ENCODE measurements around the gene NOP14.
A peak's percentile ranks its signal among the peaks of the same experiment; 100 is the strongest.

Gene NOP14

GRCh38 chr4:2935762-2936743 lies 27.2 kb downstream of the NOP14 start:
- Histone ChIP-seq H3K36me3 (ENCODE audit: control insufficient read depth, insufficient read depth, low read length) (peaks cover 31% of the 10 kb centered on the region), H3K9me3 (ENCODE audit: control insufficient read depth, insufficient read depth, low read length) (no peaks in the 10 kb centered on the region), H3K4me3 (ENCODE audit: low read length) (peak overlapping the region; percentile 91; the same call in 1 of the 2 replicates), H3K27me3 (ENCODE audit: control insufficient read depth, insufficient read depth, low read length) (no peaks in the 10 kb centered on the region), H3K4me1 (ENCODE audit: control insufficient read depth, insufficient read depth, low read length) (no peaks in the 10 kb centered on the region; the same call in 1 of the 2 replicates), H3K27ac (ENCODE audit: low read length) (no peak overlapping the region)
- WGBS (ENCODE audit: insufficient coverage, insufficient read length): no CpG with 5 or more reads among the region's 20 CpGs
- no peak for DNase-seq (ENCODE audit: low read depth, low spot score)

GRCh38 chr4:2934813-2935761 lies 28.1 kb downstream of the NOP14 start:
- Histone ChIP-seq H3K27me3 (ENCODE audit: control insufficient read depth, insufficient read depth, low read length) (no peaks in the 10 kb centered on the region), H3K27ac (ENCODE audit: low read length) (no peak overlapping the region), H3K36me3 (ENCODE audit: control insufficient read depth, insufficient read depth, low read length) (peaks cover 24% of the 10 kb centered on the region), H3K4me1 (ENCODE audit: control insufficient read depth, insufficient read depth, low read length) (no peaks in the 10 kb centered on the region; the same call in 1 of the 2 replicates), H3K4me3 (ENCODE audit: low read length) (peak overlapping the region; percentile 91), H3K9me3 (ENCODE audit: control insufficient read depth, insufficient read depth, low read length) (no peaks in the 10 kb centered on the region)
- WGBS (ENCODE audit: insufficient coverage, insufficient read length): no CpG with 5 or more reads among the region's 70 CpGs
- DNase-seq (ENCODE audit: low read depth, low spot score): peak; percentile 68

- no peaks in the 10 kb centered on the region for H3K27me3 ChIP-seq (ENCODE audit: control insufficient read depth, insufficient read depth, low read length)
- no peak for DNase-seq (ENCODE audit: low read depth, low spot score)
- WGBS (ENCODE audit: insufficient coverage, insufficient read length): no CpG with 5 or more reads among the region's 93 CpGs
- no peak overlapping the region for H3K27ac ChIP-seq (ENCODE audit: low read length)
- H3K4me1 ChIP-seq (ENCODE audit: control insufficient read depth, insufficient read depth, low read length): no peaks in the 10 kb centered on the region; the same call in 1 of the 2 replicates
- peak overlapping the region; percentile 91; the same call in 1 of the 2 replicates for H3K4me3 ChIP-seq (ENCODE audit: low read length)
- peaks cover 21% of the 10 kb centered on the region for H3K36me3 ChIP-seq (ENCODE audit: control insufficient read depth, insufficient read depth, low read length)
- H3K9me3 ChIP-seq (ENCODE audit: control insufficient read depth, insufficient read depth, low read length): no peaks in the 10 kb centered on the region
These were observed 29.0 kb downstream of the NOP14 start for GRCh38 chr4:2934077-2934812.

- no peak for DNase-seq (ENCODE audit: low read depth, low spot score)
- no peak overlapping the region for H3K27ac ChIP-seq (ENCODE audit: low read length)
- H3K9me3 ChIP-seq (ENCODE audit: control insufficient read depth, insufficient read depth, low read length): no peaks in the 10 kb centered on the region
- H3K4me1 ChIP-seq (ENCODE audit: control insufficient read depth, insufficient read depth, low read length): no peaks in the 10 kb centered on the region; the same call in 1 of the 2 replicates
- H3K36me3 ChIP-seq (ENCODE audit: control insufficient read depth, insufficient read depth, low read length): peaks cover 16% of the 10 kb centered on the region
- WGBS (ENCODE audit: insufficient coverage, insufficient read length): no CpG with 5 or more reads among the region's 31 CpGs
- H3K4me3 ChIP-seq (ENCODE audit: low read length): peak overlapping the region; percentile 57; the same call in 1 of the 2 replicates
- no peaks in the 10 kb centered on the region for H3K27me3 ChIP-seq (ENCODE audit: control insufficient read depth, insufficient read depth, low read length)
These were observed 29.6 kb downstream of the NOP14 start for GRCh38 chr4:2933566-2934076.

GRCh38 chr4:2932951-2933565 lies 30.1 kb downstream of the NOP14 start:
- H3K27ac ChIP-seq (ENCODE audit: low read length): no peak overlapping the region
- no peak overlapping the region for H3K4me3 ChIP-seq (ENCODE audit: low read length)
- no peaks in the 10 kb centered on the region for H3K9me3 ChIP-seq (ENCODE audit: control insufficient read depth, insufficient read depth, low read length)
- H3K4me1 ChIP-seq (ENCODE audit: control insufficient read depth, insufficient read depth, low read length): no peaks in the 10 kb centered on the region; the same call in 1 of the 2 replicates
- WGBS (ENCODE audit: insufficient coverage, insufficient read length): no CpG with 5 or more reads among the region's 15 CpGs
- no peak for DNase-seq (ENCODE audit: low read depth, low spot score)
- H3K27me3 ChIP-seq (ENCODE audit: control insufficient read depth, insufficient read depth, low read length): no peaks in the 10 kb centered on the region
- H3K36me3 ChIP-seq (ENCODE audit: control insufficient read depth, insufficient read depth, low read length): peaks cover 20% of the 10 kb centered on the region

GRCh38 chr4:2932321-2932950 lies 30.8 kb downstream of the NOP14 start:
- H3K27me3 ChIP-seq (ENCODE audit: control insufficient read depth, insufficient read depth, low read length): no peaks in the 10 kb centered on the region
- WGBS (ENCODE audit: insufficient coverage, insufficient read length): no CpG with 5 or more reads among the region's 18 CpGs
- H3K9me3 ChIP-seq (ENCODE audit: control insufficient read depth, insufficient read depth, low read length): no peaks in the 10 kb centered on the region
- H3K27ac ChIP-seq (ENCODE audit: low read length): no peak overlapping the region
- no peak for DNase-seq (ENCODE audit: low read depth, low spot score)
- H3K36me3 ChIP-seq (ENCODE audit: control insufficient read depth, insufficient read depth, low read length): peaks cover 20% of the 10 kb centered on the region
- H3K4me3 ChIP-seq (ENCODE audit: low read length): no peak overlapping the region
- no peaks in the 10 kb centered on the region; the same call in 1 of the 2 replicates for H3K4me1 ChIP-seq (ENCODE audit: control insufficient read depth, insufficient read depth, low read length)

- WGBS (ENCODE audit: insufficient coverage, insufficient read length): no CpG with 5 or more reads among the region's 38 CpGs
- no peaks in the 10 kb centered on the region for H3K9me3 ChIP-seq (ENCODE audit: control insufficient read depth, insufficient read depth, low read length)
- H3K4me1 ChIP-seq (ENCODE audit: control insufficient read depth, insufficient read depth, low read length): no peaks in the 10 kb centered on the region; the same call in 1 of the 2 replicates
- DNase-seq (ENCODE audit: low read depth, low spot score): no peak
- no peak overlapping the region for H3K27ac ChIP-seq (ENCODE audit: low read length)
- no peaks in the 10 kb centered on the region for H3K27me3 ChIP-seq (ENCODE audit: control insufficient read depth, insufficient read depth, low read length)
- no peak overlapping the region for H3K4me3 ChIP-seq (ENCODE audit: low read length)
- H3K36me3 ChIP-seq (ENCODE audit: control insufficient read depth, insufficient read depth, low read length): peaks cover 24% of the 10 kb centered on the region
These were observed 31.5 kb downstream of the NOP14 start for GRCh38 chr4:2931512-2932301.

GRCh38 chr4:2930758-2931511 lies 32.3 kb downstream of the NOP14 start:
- Histone ChIP-seq H3K36me3 (ENCODE audit: control insufficient read depth, insufficient read depth, low read length) (peaks cover 25% of the 10 kb centered on the region), H3K4me1 (ENCODE audit: control insufficient read depth, insufficient read depth, low read length) (no peaks in the 10 kb centered on the region; the same call in 1 of the 2 replicates)
- DNase-seq (ENCODE audit: low read depth, low spot score): no peak

More at GRCh38 chr4:2930758-2931511, 32.3 kb downstream of the NOP14 start:
- H3K9me3 ChIP-seq (ENCODE audit: control insufficient read depth, insufficient read depth, low read length): no peaks in the 10 kb centered on the region
- WGBS (ENCODE audit: insufficient coverage, insufficient read length): no CpG with 5 or more reads among the region's 34 CpGs
- H3K27ac ChIP-seq (ENCODE audit: low read length): no peak overlapping the region
- H3K4me3 ChIP-seq (ENCODE audit: low read length): no peak overlapping the region
- no peaks in the 10 kb centered on the region for H3K27me3 ChIP-seq (ENCODE audit: control insufficient read depth, insufficient read depth, low read length)
